ENCODE measurements around the gene LTBP1.
"Not testable (repeated sequence)": the region's sequence is repeated elsewhere in the genome, so short reads cannot be mapped to it uniquely, and the experiment has no call there.

GRCh38 chr2:33368524-33368923, 421.8 kb downstream of the LTBP1 start:
- TF ChIP-seq, protein P1, sequence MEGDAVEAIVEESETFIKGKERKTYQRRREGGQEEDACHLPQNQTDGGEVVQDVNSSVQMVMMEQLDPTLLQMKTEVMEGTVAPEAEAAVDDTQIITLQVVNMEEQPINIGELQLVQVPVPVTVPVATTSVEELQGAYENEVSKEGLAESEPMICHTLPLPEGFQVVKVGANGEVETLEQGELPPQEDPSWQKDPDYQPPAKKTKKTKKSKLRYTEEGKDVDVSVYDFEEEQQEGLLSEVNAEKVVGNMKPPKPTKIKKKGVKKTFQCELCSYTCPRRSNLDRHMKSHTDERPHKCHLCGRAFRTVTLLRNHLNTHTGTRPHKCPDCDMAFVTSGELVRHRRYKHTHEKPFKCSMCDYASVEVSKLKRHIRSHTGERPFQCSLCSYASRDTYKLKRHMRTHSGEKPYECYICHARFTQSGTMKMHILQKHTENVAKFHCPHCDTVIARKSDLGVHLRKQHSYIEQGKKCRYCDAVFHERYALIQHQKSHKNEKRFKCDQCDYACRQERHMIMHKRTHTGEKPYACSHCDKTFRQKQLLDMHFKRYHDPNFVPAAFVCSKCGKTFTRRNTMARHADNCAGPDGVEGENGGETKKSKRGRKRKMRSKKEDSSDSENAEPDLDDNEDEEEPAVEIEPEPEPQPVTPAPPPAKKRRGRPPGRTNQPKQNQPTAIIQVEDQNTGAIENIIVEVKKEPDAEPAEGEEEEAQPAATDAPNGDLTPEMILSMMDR (IDR thresholded peaks at IDR 0.05), result not testable (repeated sequence)
- TF ChIP-seq POLR2A (IDR thresholded peaks at IDR 0.05), result not testable (repeated sequence)
